Stimulated activated CD4-positive, alpha-beta T cell treated with anti-CD3 and anti-CD28 coated beads, Interleukin-1b, Interleukin-23, amount 100 ng/mL, for 4 hours (primary cell): Measurements from ENCODE around the gene PRDX4.
"Not testable (repeated sequence)": the region's sequence is repeated elsewhere in the genome, so short reads cannot be mapped to it uniquely, and the experiment has no call there.

Experiments
- DNase-seq, 2 donors: peaks; one replicate each; pipeline ENCODE4 v3.0.0-alpha.2; 2020; ENCODE audit warnings: low read depth in 2 of 2

Gene PRDX4

DNA sequence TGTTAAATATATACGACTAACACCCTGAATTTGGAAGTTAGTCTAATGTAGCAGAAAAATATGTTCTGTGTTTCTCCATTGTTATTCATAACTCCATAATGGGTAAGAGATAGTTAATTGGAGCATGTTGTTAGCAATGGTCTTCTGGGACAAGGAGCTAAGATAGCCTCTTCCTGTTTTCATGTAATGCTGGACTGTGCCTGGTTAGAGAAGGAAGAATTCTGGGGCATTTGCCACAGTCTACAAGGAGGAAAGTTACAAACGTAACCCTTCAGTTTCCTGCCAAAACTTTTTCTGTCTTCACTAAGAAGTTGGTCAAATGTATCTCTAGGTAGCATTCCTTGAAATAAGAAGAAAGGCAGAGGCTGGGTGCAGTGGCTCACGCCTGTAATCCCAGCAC is 5.8 kb downstream of the PRDX4 start:
- DNase-seq, result no peak

DNA sequence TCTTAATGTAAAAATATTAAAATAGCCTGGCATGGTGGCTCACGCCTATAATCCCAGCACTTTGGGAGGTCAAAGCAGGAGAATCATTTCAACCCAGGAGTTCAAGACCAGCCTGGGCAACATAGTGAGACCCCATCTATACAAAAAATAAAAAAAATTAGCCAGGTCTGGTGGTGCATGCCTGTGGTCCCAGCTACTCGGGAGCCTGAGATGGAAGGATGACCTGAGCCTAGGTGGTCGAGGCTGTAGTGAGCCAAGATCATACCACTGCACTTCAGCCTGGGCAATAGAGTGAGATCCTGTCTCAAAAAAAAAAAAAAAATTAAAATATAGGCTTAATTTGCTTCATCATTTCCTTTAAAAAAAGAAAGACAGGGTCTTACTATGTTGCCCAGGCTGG is 9.2 kb downstream of the PRDX4 start:
- not testable (repeated sequence) for DNase-seq

DNA sequence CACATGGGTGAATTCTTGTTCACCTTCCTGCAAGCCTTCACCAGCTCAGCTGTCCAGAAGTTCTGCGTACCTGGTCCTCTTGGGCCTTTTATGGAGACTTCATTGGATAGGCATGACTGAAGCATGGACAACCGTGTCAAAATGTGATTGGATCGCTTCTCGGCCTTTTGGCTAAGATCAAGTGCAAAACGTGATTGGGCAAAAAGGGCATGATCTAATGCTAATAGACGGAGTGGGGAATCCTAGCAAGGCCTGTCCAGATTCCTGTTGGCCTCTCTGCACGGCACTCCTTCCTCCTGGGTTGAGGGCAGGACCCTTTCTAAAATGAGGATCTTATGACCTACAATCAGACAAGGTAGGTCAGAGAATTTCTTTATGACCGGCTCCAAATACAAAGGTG is 24.9 kb downstream of the PRDX4 start:
- no peak for DNase-seq

DNA sequence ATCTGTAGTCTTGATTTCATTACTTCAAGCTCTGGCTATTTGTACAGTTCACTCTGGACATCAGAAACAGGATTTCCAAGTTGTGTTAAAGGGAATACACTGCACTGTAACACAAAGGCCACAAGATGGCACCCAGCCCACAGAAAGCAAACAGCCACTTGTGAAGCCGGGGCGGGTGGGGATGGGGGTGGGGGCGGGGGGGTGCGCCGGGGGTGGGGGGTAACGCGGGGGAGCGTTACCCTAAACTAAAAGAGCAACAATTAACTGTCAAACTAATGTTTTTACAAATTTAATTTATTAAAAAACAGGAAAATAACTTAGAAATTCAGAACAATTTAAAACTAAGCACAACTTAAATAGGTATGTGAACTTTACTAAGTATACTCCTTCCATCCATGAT is 27.3 kb downstream of the PRDX4 start:
- DNase-seq, result peak; percentile 11 to 19

DNA sequence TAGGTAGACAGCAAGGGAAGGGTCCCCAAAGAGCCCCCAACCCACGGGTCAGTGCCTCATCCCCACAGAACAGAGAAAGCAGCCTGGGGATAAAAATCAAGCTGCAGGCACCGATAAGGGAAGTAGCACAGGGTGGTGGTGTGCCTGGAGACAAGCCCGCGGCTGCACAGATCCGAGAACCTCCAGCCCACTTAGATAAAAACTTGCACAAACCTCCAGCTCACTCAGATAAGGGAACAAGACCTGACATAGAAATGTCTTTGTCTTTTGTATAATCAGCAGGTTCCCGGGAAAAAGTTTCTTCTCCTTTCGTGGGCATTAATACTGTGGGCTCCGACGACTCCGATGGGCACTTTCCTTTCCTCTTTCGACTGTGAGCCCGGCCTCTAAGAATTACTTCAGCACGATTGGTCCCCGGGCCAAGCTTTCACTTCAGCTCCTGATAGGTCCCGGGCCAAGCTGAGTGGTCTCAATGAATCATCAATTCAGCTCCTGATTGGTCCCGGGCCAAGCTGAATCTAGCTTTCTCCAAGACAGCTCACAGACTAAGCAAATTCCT is 32.4 kb downstream of the PRDX4 start:
- DNase-seq, result peak in 1 of 2 donors; percentile 19

DNA sequence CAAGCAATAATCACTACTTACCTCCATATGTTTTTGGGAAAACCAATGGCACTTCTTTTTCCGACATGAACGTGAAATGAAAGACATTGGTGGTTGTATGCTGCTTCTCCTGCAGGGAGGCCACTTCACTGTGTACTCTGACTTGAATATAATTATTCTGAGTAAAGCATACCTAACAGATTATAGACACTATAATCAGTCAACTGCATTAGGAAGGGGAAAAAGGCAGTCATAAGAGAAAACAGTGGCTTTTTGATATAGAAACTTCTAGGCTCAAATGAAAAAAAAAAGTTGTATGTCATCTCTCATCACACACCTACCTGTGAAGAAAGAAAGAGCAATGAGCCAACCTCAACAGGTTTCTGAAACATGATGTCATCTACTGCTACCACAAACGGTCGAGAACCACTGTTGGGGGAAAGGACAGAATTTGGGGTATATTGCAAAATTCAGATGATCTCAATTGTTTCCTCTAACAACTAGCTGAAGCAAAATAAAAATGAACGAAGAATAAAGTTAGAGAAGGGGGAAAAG is 37.4 kb downstream of the PRDX4 start:
- no peak for DNase-seq

DNA sequence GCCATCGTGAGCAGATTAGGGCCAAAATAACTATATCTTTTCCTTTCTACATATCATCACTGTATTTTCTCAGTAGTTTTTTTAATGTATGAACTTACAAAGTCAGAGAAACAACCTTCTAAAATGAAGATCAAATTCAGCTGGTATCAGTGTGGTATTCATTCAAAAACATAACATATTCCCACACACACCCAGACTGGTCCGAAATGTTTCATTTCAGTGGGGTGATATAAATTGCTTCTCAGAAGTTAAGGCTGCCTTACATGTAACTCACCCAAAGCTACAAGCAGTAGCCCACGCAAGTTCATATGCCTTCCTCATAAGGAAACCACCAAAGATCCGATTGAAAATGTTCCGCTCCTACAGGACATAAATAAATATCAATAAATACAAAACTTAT is 37.9 kb downstream of the PRDX4 start:
- DNase-seq, result no peak

DNA sequence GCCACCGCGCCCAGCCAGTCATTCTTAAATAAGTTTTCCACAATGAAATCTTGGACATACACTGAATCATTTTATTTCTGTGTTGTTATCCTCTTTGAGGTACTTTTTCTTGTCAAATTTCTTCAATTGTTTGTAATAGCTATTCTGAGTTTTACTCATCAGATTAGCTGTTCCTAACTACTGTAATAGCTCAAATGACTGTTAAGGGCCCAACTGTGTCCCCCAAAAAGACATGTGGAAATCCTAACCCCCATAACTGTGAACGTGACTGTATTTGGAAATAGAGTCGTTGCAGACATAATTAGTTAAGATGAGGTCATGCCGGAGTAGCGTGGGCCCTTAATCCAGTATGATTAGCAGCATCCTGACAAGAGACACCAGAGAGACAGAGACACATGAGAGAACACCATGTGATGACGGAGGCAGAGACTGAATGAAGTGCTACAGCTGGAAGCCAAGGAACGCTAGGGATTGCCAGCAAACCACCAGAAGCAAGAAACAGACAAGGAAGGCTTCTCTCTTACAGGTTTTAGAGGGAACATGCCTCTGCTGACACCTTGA is 52.9 kb downstream of the PRDX4 start:
- DNase-seq, result no peak

DNA sequence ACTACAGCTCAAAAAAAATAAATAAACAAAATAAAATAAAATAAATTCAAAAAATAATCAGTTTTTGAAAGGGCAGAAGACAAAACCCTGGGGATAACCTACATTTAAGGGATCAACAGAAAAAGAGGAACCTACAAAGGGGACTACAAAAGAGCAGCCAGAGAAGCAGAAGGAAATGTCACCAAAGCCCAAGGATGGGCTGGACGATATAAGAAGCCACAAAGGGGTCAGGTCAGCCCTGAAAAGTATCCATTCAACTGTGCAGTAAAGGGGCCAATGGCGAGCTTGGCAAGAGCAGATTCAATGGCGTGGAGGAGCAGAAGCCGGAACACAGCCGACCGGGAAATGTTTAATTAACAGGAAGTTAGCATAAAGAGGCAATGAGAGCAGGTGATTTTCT is 58.9 kb downstream of the PRDX4 start:
- no peak for DNase-seq

DNA sequence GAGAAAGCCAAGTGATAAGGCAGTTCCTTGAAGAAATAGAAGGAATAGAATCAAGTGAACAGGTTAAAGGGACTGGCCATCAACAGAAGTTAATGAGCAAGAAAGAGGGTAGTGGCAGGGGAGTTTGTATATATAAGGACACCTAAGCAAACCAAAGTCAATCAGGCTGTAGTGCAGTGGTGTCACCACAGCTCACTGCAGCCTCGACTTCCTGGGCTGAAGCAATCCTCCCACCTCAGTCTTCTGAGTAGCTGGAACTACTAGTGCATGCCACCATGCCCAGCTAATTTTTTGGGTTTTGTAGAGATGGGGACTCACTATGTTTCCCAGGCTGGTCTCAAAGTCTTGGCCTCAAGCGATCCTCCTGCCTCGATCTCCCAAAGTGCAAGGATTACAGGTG is 59.9 kb downstream of the PRDX4 start:
- no peak for DNase-seq

DNA sequence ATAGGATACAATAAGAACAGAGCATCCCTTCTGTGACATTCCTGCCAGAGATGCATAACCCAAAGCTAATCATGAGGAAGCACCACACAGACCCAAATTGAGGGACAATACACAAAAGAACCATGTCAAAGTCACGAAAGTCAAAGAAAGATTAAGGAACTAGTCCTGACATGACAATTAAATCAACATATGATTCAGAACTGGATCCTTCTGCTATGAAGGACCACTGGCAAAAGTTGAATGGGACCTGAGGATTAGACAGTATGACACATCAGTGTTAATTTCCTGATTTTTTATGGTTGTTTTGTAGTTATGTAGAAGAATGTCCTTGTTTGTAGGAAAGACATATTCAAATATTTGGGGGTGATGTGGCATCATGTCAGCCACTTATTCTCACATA is 61.9 kb downstream of the PRDX4 start:
- DNase-seq, result no peak

DNA sequence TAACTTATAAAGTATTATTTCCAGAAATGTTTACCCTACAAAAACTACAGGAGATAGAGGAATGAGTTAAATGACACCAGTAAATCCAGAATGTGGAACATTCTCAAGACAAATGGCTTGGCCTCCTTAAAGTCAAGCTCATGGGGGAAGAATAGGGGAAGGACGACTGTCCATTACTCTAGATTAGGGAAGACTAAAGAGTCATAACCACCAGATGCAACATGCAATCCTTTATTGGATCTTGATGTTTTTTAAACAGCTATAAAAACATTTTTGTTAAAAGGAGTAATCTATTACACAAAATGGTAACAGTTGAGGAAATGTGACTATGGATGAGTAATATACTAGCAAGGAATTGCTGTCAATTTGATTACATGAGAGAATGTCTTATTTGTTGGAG is 64.7 kb downstream of the PRDX4 start:
- no peak for DNase-seq

DNA sequence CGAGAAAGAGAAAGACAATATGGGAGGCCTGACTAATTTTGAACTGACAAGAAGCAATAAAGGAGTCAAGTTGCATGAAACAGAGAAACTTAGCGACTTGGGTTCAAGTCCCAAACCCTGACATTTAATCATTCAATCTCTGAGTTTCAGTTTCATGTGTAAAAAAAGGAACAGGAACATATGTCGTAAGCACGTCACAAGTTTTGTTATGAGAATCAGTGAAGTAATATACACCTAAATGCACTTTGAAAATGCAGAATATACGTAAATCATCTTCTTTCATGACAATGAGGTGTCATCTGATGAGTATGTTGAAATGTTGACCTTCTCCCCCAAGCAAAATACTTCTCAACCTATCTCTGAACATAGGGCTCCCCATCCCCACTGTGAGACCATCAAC is 65.4 kb downstream of the PRDX4 start:
- no peak for DNase-seq
